ENCODE data around the gene PIANP. TPM values are rescaled to one million over a fixed set of nuclear protein-coding genes. Genes with fewer than 3 reads are reported as not detected.

Gene PIANP
- total RNA-seq, 3 donors from 2014 or later (not counting 1 experiment from before 2014, with no cell fraction given), result not detected

DNA sequence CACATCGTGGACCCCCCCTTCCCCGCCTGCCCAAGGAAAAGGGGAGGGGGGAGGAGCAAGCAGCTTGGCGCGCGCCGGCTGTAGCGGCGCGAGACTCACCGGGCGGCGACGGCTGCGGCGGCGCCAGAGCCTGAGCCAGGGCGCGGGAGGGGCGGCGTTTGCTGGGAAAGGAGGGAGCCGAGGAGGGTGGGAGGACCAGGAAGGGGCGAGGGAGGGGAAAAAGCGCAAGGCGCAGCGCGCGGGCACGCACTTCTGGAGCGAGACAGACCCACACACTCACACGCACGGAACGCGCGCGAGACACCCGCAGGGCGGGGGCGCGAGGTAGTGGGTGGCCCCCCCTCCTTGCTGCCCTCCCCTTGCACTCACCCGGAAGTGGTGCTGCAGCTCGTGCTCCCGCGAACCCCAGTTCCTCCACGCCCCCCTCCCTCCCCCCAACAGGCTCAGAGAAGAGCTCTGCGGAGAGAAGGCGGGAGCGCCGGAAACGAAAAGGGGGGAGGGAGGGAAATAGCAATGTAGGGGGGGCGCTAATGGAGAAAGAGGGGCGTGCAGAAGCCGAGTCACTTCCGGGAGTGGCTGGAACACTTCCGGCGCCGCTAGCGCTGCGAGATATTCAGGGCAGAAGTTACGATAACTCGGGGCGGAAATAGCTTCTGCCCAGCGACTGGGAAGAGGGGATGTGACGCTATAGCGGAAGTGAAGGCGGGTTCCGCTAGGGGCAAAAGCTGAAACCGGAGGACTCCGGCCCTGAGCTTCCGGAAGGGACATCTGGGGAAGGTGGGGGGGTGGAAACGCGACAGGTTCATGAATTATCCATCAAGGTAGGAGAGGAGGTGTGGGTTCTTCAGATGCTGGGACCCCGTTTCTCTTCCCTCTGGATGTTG lies 11.4 kb downstream of the PIANP start, which contains the start of gene ZNF384:
ZNF384 (minus strand) TSS at position 377 of the 884 bp plus-strand sequence. CDS start 9,855 bp downstream, outside the sequence.
- Histone ChIP-seq H3K27ac (ENCODE audit: low read length) (peak within 1 kb of the TSS; percentile 95), H3K27me3 (ENCODE audit: control insufficient read depth, insufficient read depth, low read length) (no peaks in the 10 kb centered on the region), H3K4me1 (ENCODE audit: control insufficient read depth, insufficient read depth, low read length) (peaks cover 22% of the 10 kb centered on the region), H3K9me3 (ENCODE audit: control insufficient read depth, insufficient read depth, low read length) (no peaks in the 10 kb centered on the region), H3K36me3 (ENCODE audit: control insufficient read depth, insufficient read depth, low read length) (no peaks in the 10 kb centered on the region), H3K4me3 (ENCODE audit: low read length) (peak within 1 kb of the TSS; percentile 63)
- H3K36me3 Mint-ChIP-seq, result no peaks in the 10 kb centered on the region
- H3K4me3 Mint-ChIP-seq, result peak within 1 kb of the TSS; percentile 92
- ATAC-seq (peak; percentile 76 to 93 (median 80)), DNase-seq (peak; percentile 89 to 98)
- peaks cover 2 to 4% of the 10 kb centered on the region in 2 donors for H3K27me3 Mint-ChIP-seq (ENCODE audit: low read depth in 2 of 2)
- under 1% methylated on average over 65 of the region's 72 CpGs for WGBS (ENCODE audit: insufficient coverage)
- intact Hi-C loops (cut with micrococcal nuclease), result loop anchor here (1.0 to 10.0 kb wide), 6 partner anchors 26 to 194 kb away; partner anchors contain the start of genes ING4, MRPL51, NCAPD2 and NOP2
- H3K27ac Mint-ChIP-seq, result peak within 1 kb of the TSS; percentile 93 to 96
- TF ChIP-seq, protein P1, sequence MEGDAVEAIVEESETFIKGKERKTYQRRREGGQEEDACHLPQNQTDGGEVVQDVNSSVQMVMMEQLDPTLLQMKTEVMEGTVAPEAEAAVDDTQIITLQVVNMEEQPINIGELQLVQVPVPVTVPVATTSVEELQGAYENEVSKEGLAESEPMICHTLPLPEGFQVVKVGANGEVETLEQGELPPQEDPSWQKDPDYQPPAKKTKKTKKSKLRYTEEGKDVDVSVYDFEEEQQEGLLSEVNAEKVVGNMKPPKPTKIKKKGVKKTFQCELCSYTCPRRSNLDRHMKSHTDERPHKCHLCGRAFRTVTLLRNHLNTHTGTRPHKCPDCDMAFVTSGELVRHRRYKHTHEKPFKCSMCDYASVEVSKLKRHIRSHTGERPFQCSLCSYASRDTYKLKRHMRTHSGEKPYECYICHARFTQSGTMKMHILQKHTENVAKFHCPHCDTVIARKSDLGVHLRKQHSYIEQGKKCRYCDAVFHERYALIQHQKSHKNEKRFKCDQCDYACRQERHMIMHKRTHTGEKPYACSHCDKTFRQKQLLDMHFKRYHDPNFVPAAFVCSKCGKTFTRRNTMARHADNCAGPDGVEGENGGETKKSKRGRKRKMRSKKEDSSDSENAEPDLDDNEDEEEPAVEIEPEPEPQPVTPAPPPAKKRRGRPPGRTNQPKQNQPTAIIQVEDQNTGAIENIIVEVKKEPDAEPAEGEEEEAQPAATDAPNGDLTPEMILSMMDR (IDR thresholded peaks at IDR 0.05), result no peak
- peaks cover 43 to 53% of the 10 kb centered on the region in 2 donors for H3K4me1 Mint-ChIP-seq
- H3K9me3 Mint-ChIP-seq, result no peaks in the 10 kb centered on the region

DNA sequence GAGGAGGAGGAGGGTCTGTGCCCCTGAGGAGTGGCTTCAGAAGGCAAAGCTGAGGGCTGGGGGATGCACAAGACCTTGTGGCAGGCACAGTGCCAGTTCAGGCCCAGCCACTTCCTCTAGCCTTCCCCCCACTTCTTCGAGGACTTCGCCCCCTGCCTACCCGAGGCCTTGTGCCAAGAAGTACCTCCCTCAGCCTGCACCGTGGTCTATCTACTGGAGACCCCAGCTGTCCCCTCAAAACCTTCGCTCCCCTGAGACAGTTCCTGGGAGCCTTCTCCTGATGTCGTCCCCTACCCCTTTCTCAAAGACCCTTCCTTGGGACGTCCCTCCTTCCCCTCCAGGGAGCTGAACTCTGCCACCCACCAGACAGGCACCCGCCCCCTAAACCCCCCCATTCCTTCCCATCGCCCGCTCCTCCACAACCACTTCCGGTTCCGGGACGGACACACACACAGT lies 12.0 kb downstream of the PIANP start:
- Histone ChIP-seq H3K4me3 (ENCODE audit: low read length) (peak overlapping the region; percentile 63), H3K9me3 (ENCODE audit: control insufficient read depth, insufficient read depth, low read length) (no peaks in the 10 kb centered on the region), H3K27me3 (ENCODE audit: control insufficient read depth, insufficient read depth, low read length) (no peaks in the 10 kb centered on the region), H3K36me3 (ENCODE audit: control insufficient read depth, insufficient read depth, low read length) (no peaks in the 10 kb centered on the region), H3K4me1 (ENCODE audit: control insufficient read depth, insufficient read depth, low read length) (peaks cover 22% of the 10 kb centered on the region), H3K27ac (ENCODE audit: low read length) (peak overlapping the region; percentile 95)
- TF ChIP-seq, protein P1 (IDR thresholded peaks at IDR 0.05), result no peak
- WGBS (ENCODE audit: insufficient coverage), result under 1% methylated on average over 8 of the region's 13 CpGs
- Mint-ChIP-seq H3K9me3 (no peaks in the 10 kb centered on the region), H3K4me1 (peaks cover 43 to 54% of the 10 kb centered on the region in 2 donors), H3K36me3 (no peaks in the 10 kb centered on the region), H3K4me3 (peak overlapping the region; percentile 92), H3K27ac (peak overlapping the region; percentile 93 to 96), H3K27me3 (ENCODE audit: low read depth in 2 of 2) (no peaks in the 10 kb centered on the region)
- DNase-seq, result peak; percentile 56 to 69
- peak; percentile 5 to 10 (median 7) for ATAC-seq
- intact Hi-C loops (cut with micrococcal nuclease), result loop anchor here (5.0 to 10.0 kb wide), 2 partner anchors 121 to 194 kb away; partner anchors contain the start of genes MRPL51, NCAPD2 and NOP2

DNA sequence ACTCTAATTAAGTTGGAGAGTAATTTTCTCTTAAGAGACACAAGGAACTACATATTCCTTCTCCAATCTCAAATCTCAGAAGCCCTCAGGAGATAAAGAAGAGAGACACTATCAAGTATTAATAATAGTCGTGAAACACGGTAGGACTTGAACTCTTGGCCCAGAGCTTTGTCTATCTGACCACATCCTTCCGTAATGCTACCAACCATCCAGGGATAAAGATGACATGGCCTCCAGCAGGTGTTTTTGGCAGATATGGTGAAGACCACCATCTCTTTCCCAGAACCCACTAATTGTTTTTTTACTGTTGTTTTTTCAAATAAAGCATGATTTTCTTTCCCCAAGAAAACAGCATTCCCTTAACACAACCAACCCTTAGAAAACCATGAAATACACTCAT lies 14.8 kb downstream of the PIANP start:
- H3K9me3 ChIP-seq (ENCODE audit: control insufficient read depth, insufficient read depth, low read length), result no peaks in the 10 kb centered on the region
- Mint-ChIP-seq H3K27me3 (ENCODE audit: low read depth in 2 of 2) (no peaks in the 10 kb centered on the region), H3K4me3 (no peak overlapping the region), H3K9me3 (no peaks in the 10 kb centered on the region), H3K36me3 (no peaks in the 10 kb centered on the region), H3K27ac (peak overlapping the region; percentile 13 to 96), H3K4me1 (peaks cover 43 to 64% of the 10 kb centered on the region in 2 donors)
- WGBS (ENCODE audit: insufficient coverage), result 51% methylated on average over 3 of the region's 3 CpGs
- H3K4me3 ChIP-seq (ENCODE audit: low read length), result no peak overlapping the region
- peaks cover 22% of the 10 kb centered on the region for H3K4me1 ChIP-seq (ENCODE audit: control insufficient read depth, insufficient read depth, low read length)
- no peak for DNase-seq
- no peak overlapping the region for H3K27ac ChIP-seq (ENCODE audit: low read length)
- no peaks in the 10 kb centered on the region for H3K27me3 ChIP-seq (ENCODE audit: control insufficient read depth, insufficient read depth, low read length)
- peaks cover 5% of the 10 kb centered on the region for H3K36me3 ChIP-seq (ENCODE audit: control insufficient read depth, insufficient read depth, low read length)
- TF ChIP-seq, protein P1 (IDR thresholded peaks at IDR 0.05), result no peak
- intact Hi-C loops (cut with micrococcal nuclease), result loop anchor here (5.0 to 10.0 kb wide), 2 partner anchors 119 to 191 kb away; partner anchors contain the start of genes MRPL51, NCAPD2 and NOP2
- ATAC-seq, result no peak

Measured in natural killer cell (primary cell).